Cerebellar nuclear complex (tissue), 1 donor: Measurements from ENCODE around the gene NPM1.

Experiments
- DNase-seq, 2 experiments: peaks; one replicate each; lab custom pipeline; 2025; lab: John Stamatoyannopoulos, UW

The NPM1 gene

DNA sequence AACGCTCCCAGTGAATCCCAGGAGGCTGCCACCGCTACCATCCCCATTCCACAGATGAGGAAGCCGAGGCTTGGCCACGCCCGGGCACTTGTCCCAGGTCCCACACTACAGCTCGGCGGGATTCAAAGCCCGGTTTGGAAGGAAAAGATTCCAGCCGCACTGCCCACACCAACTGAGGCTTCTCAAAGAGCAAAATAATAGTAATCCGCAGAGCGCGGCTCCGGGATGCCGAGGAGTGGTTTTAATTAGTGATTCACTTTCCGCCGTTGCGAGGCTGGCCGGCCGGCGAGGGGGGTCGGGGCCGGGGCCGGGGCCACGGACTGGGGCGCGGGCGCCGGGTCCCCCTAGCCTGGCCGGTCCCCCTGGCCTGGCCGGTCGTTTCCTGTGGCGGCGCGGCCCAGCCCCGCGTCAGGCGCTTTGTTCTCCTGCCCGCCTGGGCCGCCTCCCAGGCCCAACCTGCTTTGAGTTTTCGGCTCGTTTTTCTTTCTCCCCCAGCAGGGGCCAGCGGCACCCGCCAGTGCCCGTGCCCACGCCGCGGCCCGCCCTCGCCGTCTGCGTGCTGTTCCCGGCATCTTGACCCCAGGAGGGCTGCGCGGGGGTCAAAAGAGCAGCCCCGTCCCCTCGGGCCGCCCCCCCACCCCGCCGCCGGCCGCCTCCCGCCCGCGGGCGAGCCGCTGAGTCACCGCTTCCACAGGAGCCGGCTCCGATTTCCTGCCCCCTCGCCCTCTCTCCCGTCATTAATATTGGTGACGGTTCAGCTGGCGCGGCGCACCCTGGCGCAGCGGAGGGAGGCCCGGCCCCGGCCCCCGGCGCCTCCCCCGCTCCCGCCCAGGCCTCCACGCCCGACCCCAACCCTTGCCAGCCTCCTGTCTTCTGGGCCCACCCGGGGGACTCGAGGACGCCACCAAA, 63.0 kb downstream of the NPM1 start:
- no peak for DNase-seq

DNA sequence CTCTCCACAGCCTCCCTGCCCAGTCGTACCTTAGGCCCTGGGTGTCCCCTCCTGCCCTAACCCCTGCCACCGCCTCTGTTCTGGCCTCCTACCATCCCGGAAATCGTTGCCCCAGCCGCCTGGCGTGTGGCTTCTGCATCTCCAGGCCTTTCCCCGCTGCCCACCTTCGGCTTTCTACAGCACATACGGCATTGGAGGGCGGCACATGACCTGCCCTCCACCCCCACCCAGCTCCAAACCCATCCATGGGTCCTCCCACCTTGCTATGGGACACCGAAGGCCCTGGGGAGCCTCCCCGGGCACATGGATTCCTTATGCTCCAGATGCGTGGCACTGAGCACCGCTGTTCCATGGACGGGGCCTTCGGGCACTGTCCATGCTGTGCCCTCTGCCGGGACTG, 63.8 kb downstream of the NPM1 start:
- DNase-seq = no peak

DNA sequence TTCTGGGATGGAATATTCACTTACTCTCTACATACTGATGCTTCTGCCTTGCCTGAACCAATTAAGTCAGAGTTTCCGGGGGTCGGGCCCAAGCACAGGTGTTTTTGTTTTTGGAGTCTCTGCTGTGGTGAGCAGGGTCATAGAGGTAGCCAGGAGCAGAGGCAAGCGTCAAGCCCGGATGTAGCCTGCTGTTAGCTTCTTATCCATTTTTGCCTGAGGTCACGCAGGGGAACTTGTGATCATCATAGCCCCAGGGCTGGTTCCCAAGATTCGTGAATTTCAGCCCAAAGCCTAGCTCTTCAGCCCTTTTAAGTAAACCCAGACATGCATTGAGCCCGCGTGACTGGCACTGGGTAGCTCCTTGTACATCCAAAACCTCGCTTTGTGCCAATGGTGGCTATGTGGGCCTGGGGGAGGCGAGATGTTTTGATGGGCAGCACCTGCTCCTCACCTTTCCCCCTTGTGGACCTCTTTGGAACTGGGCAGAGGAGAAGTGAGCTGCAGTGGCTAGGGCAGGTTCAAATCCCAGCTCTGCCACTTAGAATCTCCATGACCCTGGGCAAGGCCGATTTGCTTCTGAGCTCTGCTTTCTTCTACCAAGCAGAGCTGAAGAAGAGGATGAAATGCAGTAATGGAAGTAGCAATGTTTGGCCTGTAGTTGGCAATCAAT, 65.5 kb downstream of the NPM1 start:
- DNase-seq = no peak

DNA sequence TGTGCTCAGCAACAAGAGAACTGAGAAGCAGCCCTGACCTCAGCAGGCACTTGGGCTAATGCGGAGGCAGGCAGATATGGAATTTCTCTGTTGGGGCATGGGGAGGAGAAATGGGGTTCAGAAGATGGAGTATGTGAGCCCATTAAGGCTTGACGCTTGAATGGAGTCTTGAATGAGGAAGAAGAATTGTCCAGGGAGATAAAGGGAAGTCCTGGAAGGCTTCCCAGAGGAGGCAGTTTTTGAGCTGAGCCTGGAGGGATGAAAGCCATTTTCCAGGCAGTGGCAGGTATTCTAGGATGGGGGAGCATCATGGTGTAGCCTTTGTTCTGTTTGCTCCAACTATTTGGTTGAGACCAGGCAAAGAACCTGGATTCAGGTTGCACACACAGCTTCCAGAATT, 66.3 kb downstream of the NPM1 start:
- DNase-seq = no peak

DNA sequence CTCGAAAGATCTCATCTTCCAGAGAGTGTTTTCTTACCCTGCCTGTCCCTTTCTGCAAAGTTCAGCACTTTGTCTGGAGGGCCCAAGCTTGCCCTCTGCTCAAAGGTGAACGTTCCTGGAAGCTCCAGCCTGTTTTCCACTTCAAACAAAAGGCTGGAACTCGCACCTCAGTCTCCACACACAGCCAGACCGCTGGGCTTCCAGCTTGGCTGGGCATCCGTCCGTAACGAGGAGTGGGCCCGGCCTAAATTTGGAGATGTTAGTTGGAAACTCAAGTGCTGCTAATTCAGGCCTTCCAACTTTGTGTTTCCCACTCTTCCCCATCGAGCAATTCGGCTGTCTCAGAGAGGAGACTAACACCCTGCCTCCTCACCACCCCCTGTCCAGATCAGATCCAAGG, 66.9 kb downstream of the NPM1 start:
- DNase-seq = no peak

DNA sequence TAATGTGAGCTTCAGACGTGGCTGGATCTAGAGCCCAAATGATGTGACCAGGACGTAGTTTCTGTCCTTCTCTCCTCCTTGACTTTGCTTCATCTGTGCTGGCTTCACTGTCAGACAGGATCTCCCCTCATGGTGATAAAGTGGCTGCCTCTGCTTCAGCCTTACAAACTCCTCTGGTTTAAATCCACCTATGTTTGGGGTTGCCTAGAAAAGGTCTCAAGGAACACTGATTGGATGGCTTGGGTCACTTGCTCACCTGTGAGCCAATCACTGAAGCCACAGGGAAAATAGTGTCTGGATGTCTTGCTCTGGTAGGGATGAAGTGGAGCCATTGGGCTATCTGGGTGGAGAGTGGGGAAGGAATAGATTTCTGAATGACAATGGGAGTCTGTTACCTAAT, 67.9 kb downstream of the NPM1 start:
- DNase-seq = no peak

DNA sequence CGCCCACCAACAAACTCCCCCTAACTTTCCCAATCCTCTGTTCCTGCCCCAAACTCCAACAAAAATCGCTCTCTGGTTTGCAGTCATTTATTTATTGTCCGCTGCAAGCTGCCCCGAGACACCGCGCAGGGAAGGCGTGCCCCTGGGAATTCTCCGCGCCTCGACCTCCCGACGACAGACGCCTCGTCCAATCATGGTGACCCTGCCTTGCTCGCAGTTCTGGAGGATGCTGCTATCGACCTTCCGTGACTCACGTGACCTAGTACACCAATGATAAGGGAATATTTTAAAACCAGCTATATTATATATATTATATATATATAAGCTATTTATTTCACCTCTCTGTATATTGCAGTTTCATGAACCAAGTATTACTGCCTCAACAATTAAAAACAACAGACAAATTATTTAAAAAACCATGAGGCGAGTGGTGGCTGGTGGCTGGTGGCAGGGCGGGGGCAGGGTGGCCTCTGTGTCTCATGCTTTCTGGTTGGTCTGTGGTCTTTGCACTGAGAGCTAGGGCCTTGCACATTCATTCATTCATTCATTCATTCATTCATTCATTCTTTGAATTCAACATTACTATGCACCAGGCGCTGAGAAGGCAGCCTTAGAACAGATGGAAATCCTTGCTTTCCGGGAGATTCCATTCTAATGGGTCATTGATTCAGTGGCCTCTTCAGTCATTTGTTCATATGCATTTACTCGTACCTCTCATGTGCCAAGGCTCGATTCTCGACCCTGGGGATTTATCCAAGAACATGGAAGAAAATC, 69.7 kb downstream of the NPM1 start:
- no peak for DNase-seq

DNA sequence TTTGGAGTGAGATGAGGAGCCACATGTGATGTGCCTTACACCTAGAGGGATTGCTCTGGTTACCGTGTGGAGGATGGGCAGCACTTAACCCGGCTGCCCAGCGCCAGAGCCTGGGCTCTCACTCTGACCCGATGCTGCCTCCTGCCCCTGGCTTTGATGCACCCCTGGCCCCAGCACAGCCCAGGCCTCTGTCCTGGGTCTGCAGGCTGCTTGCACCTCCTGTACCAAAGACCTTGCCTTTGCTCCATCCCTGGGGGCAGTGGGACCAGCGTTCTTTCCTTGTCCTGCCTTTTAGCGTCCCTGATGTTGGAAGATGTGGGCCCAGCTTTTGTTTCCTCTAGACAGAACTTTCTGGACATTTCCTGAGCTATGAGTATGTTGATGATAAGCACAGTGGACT, 72.2 kb downstream of the NPM1 start:
- no peak for DNase-seq
